HepG2 (cell line): ENCODE data around the gene ADAMTSL4. TPM values are rescaled to one million over a fixed set of nuclear protein-coding genes. Genes with fewer than 3 reads are reported as not detected.
A peak's percentile ranks its signal among the peaks of the same experiment; 100 is the strongest.

Experiments
- CAMTA2 ChIP-seq: sonication (generic); formaldehyde crosslinking; IDR thresholded peaks from 2 replicates; pipeline ENCODE4 v1.4.0; 2020; ENCODE audit warnings: mild to moderate bottlenecking, missing genetic modification reagents, borderline replicate concordance
- ETV5 ChIP-seq: IDR thresholded peaks from 2 replicates; pipeline ENCODE4 v1.6.1; 2018; ENCODE audit warnings: missing biosample characterization, missing genetic modification reagents, inconsistent platforms, borderline replicate concordance
- FLYWCH1 ChIP-seq: sonication (generic); formaldehyde crosslinking; IDR thresholded peaks from 2 replicates; pipeline ENCODE4 v1.8.1; 2023; ENCODE audit warnings: mild to moderate bottlenecking, missing genetic modification reagents
- MIER2 ChIP-seq: IDR thresholded peaks from 2 replicates; pipeline ENCODE4 v1.6.1; 2016; ENCODE audit warnings: missing biosample characterization, missing genetic modification reagents
- MIXL1 ChIP-seq: IDR thresholded peaks from 2 replicates; pipeline ENCODE4 v1.6.1; 2016
- NAIF1 ChIP-seq: sonication (generic); formaldehyde crosslinking; IDR thresholded peaks from 2 replicates; pipeline ENCODE4 v1.5.0; 2020; ENCODE audit warnings: mild to moderate bottlenecking, missing genetic modification reagents, borderline replicate concordance
- RARA ChIP-seq: IDR thresholded peaks from 2 replicates; pipeline ENCODE4 v1.6.1; 2016; ENCODE audit warnings: missing genetic modification reagents, missing compliant biosample characterization
- SP140L ChIP-seq: sonication (generic); formaldehyde crosslinking; IDR thresholded peaks from 2 replicates; pipeline ENCODE4 v1.4.0; 2020; ENCODE audit warnings: missing genetic modification reagents, borderline replicate concordance
- SRSF1 ChIP-seq: fragments of 200-400 bp; formaldehyde crosslinking; optimal IDR thresholded peaks from 2 replicates; pipeline ENCODE3; 2017; ENCODE audit warnings: mild to moderate bottlenecking, low read depth, low read length, moderate library complexity
- ZBTB3 ChIP-seq: sonication (generic); formaldehyde crosslinking; IDR thresholded peaks from 2 replicates; pipeline ENCODE4 v1.4.0; 2020; ENCODE audit warnings: low read depth, mild to moderate bottlenecking, moderate library complexity, missing genetic modification reagents, borderline replicate concordance
- ZKSCAN1 ChIP-seq: fragments of 150-350 bp; IDR thresholded peaks from 2 replicates; pipeline ENCODE4 v1.6.1; 2014; ENCODE audit warnings: low read length
- ZNF235 ChIP-seq: sonication (generic); formaldehyde crosslinking; IDR thresholded peaks from 2 replicates; pipeline ENCODE4 v1.8.1; 2023; ENCODE audit warnings: mild to moderate bottlenecking, missing genetic modification reagents, borderline replicate concordance
- ZNF337 ChIP-seq: sonication (generic); formaldehyde crosslinking; IDR thresholded peaks from 2 replicates; pipeline ENCODE4 v1.5.1; 2020; ENCODE audit warnings: missing genetic modification reagents, low read depth, mild to moderate bottlenecking, borderline replicate concordance
- ZNF564 ChIP-seq: sonication (generic); formaldehyde crosslinking; IDR thresholded peaks from 2 replicates; pipeline ENCODE4 v1.8.1; 2023; ENCODE audit warnings: mild to moderate bottlenecking, missing genetic modification reagents
- ZNF577 ChIP-seq: sonication (generic); formaldehyde crosslinking; IDR thresholded peaks from 2 replicates; pipeline ENCODE4 v1.4.0; 2020; ENCODE audit warnings: mild to moderate bottlenecking, low read depth, missing genetic modification reagents, borderline replicate concordance
- ZNF713 ChIP-seq: sonication (generic); formaldehyde crosslinking; IDR thresholded peaks from 2 replicates; pipeline ENCODE4 v1.4.0; 2020; ENCODE audit warnings: mild to moderate bottlenecking, missing genetic modification reagents
- ZNF761 ChIP-seq: sonication (generic); formaldehyde crosslinking; conservative IDR thresholded peaks from 2 replicates; pipeline ENCODE4 v1.4.0; 2020; ENCODE audit warnings: mild to moderate bottlenecking, missing genetic modification reagents
- ZNF775 ChIP-seq: sonication (generic); formaldehyde crosslinking; IDR thresholded peaks from 2 replicates; pipeline ENCODE4 v1.4.0; 2020; ENCODE audit warnings: missing genetic modification reagents, mild to moderate bottlenecking, moderate library complexity, borderline replicate concordance
- ZSCAN12 ChIP-seq: sonication (generic); formaldehyde crosslinking; IDR thresholded peaks from 2 replicates; pipeline ENCODE4 v1.9.0; 2021; ENCODE audit warnings: mild to moderate bottlenecking, missing genetic modification reagents
- polyA plus RNA-seq, 8 experiments: library from polyadenylated mRNA; depleted of rRNA in 3 of 8; stranded (reverse) in 7 of 8; unstranded in 1 of 8; fragments of >200 nt; fragmentation: Illumina TruSeq in 4 of 8; extraction: Trizol in 4 of 8; gene quantifications; 2 replicates each; pipeline versions ENCODE4 v1.2.1 to v1.2.3, GENCODE V29; 2011 to 2016; ENCODE audit warnings: low read depth in 4 of 8, missing spikeins in 1 of 8, mixed read lengths in 1 of 8; ENCODE audit not compliant: insufficient read depth in 1 of 8
- total RNA-seq, 5 experiments: library from RNA; depleted of rRNA; stranded (reverse); fragments of >200 nt; fragmentation: Illumina TruSeq; extraction: Trizol; gene quantifications; 2 replicates each; pipeline ENCODE4 v1.2.3, GENCODE V29; 2016; ENCODE audit warnings: low read depth in 1 of 5
- TF ChIP-seq, protein P1 (sequence below): sonication (generic); formaldehyde crosslinking; IDR thresholded peaks from 2 replicates; pipeline ENCODE4 v1.8.1; 2023; ENCODE audit warnings: mild to moderate bottlenecking, missing genetic modification reagents
- TF ChIP-seq, protein P2 (sequence below), 2 experiments: fragments of 450-650 bp in 1 of 2; sonication (generic) in 1 of 2; formaldehyde crosslinking in 1 of 2; IDR thresholded peaks; 2 replicates each; pipeline versions ENCODE4 v1.6.1 to v1.8.0; 2016 to 2022; ENCODE audit warnings: antibody characterized with exemption in 1 of 2, mild to moderate bottlenecking in 1 of 2, missing genetic modification reagents in 1 of 2

The ADAMTSL4 gene
- total and polyA plus RNA-seq, 2 of the 13 experiments (the other 11 are each of a cell fraction or from before 2014, with no cell fraction given), result 3.9 to 16.4 TPM

DNA sequence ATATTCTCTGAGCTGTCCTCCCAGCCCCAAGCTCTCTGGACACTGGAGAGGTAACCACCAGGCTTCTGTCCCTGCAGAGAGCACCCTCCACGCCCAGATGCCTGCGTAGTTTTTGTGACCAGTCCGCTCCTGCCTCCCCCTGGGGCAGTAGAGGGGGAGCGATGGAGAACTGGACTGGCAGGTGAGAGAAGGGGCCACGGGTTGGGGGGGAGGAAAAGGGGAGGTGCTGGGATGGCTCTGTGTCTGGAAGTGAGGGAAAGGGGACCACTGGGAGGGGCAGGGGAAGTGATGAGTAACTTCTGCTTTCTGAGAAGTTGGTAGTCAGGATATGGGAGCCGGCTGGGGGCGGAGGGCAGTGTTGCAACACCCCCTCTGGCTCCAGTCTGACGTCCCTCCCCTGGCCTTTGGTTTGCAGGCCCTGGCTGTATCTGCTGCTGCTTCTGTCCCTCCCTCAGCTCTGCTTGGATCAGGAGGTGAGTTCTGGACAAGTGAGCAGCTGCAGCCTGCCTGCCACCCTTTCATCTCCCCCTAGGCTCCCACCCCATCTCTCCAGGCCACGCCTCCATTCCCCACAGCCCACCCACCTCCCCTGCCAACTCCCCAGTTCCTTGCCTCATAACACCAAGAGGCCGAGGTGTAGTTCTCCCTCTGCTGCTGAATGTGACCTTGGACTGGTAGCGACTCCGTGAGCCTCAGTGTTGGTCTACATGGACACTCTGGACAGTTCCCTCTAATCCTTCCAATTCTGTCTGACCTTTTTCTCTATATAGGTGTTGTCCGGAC is 3.1 kb downstream of the ADAMTSL4 start (continued):
- TF ChIP-seq FLYWCH1 (CRISPR knock-in tag) (no peak), ETV5 (CRISPR knock-in tag) (peak; percentile 77; the same call in 1 of the 2 replicates), MIER2 (peak; percentile 15; the same call in 1 of the 2 replicates), ZNF235 (no peak), ZNF577 (no peak), ZNF775 (no peak), CAMTA2 (CRISPR knock-in tag) (no peak), ZSCAN12 (no peak), NAIF1 (no peak), SRSF1 (no peak), ZNF564 (CRISPR knock-in tag) (no peak), RARA (CRISPR knock-in tag) (peak; percentile 72), SP140L (no peak), ZBTB3 (no peak), MIXL1 (no peak), ZNF761 (CRISPR knock-in tag) (no peak), ZNF337 (CRISPR knock-in tag) (0 out of 2 replicates have a peak, but pooled peaks have one; percentile 19), ZNF713 (CRISPR knock-in tag) (no peak), ZKSCAN1 (no peak)
- TF ChIP-seq, protein P1, sequence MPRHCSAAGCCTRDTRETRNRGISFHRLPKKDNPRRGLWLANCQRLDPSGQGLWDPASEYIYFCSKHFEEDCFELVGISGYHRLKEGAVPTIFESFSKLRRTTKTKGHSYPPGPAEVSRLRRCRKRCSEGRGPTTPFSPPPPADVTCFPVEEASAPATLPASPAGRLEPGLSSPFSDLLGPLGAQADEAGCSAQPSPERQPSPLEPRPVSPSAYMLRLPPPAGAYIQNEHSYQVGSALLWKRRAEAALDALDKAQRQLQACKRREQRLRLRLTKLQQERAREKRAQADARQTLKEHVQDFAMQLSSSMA (CRISPR knock-in tag), result 0 out of 2 replicates have a peak, but pooled peaks have one; percentile 59
- TF ChIP-seq, protein P2, sequence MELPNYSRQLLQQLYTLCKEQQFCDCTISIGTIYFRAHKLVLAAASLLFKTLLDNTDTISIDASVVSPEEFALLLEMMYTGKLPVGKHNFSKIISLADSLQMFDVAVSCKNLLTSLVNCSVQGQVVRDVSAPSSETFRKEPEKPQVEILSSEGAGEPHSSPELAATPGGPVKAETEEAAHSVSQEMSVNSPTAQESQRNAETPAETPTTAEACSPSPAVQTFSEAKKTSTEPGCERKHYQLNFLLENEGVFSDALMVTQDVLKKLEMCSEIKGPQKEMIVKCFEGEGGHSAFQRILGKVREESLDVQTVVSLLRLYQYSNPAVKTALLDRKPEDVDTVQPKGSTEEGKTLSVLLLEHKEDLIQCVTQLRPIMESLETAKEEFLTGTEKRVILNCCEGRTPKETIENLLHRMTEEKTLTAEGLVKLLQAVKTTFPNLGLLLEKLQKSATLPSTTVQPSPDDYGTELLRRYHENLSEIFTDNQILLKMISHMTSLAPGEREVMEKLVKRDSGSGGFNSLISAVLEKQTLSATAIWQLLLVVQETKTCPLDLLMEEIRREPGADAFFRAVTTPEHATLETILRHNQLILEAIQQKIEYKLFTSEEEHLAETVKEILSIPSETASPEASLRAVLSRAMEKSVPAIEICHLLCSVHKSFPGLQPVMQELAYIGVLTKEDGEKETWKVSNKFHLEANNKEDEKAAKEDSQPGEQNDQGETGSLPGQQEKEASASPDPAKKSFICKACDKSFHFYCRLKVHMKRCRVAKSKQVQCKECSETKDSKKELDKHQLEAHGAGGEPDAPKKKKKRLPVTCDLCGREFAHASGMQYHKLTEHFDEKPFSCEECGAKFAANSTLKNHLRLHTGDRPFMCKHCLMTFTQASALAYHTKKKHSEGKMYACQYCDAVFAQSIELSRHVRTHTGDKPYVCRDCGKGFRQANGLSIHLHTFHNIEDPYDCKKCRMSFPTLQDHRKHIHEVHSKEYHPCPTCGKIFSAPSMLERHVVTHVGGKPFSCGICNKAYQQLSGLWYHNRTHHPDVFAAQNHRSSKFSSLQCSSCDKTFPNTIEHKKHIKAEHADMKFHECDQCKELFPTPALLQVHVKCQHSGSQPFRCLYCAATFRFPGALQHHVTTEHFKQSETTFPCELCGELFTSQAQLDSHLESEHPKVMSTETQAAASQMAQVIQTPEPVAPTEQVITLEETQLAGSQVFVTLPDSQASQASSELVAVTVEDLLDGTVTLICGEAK (IDR thresholded peaks at IDR 0.05), result no peak
- TF ChIP-seq, protein P2 (CRISPR knock-in tag; IDR thresholded peaks at IDR 0.05), result peak; percentile 13; the same call in 1 of the 2 replicates
